ENCODE measurements around the gene VPS51.

DNA sequence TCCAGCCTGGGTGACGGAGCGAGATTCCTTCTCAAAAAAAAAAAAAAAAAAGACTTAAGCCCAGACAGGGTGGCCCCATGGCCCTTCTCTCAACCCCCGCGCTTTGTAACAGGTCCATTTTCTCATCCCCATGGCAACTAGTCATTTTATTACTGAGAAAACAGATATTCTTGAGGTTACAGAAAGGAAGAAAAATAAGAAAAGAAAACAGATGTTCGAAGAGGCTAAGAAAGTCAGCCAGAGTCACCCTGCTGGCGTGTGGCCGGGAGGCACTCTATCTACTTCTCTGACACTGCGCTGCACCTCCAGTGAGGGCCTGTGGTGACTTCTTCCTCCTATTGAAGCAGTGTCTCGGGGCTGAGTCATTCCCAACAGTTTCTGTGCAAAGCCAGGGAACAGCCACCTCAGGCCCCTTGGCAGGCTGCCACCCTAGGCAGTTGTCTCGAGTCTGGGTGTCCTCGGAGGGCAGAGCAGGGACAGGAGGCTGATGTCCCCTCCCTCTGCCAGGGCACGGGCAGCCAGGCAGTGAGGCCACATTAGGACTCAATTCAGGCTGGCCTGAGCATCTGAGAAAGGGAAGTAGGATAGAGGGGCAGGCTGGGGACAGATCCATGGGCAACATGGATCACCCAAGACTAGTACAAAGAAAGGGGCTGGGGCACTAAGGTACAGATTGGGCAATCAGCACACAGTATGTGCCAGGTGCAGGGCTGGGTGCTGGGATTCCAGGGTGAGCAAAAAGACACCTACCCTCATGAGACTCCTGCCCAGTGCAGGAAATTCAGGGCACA, 54.7 kb downstream of the VPS51 start:
- TF ChIP-seq, protein P1, sequence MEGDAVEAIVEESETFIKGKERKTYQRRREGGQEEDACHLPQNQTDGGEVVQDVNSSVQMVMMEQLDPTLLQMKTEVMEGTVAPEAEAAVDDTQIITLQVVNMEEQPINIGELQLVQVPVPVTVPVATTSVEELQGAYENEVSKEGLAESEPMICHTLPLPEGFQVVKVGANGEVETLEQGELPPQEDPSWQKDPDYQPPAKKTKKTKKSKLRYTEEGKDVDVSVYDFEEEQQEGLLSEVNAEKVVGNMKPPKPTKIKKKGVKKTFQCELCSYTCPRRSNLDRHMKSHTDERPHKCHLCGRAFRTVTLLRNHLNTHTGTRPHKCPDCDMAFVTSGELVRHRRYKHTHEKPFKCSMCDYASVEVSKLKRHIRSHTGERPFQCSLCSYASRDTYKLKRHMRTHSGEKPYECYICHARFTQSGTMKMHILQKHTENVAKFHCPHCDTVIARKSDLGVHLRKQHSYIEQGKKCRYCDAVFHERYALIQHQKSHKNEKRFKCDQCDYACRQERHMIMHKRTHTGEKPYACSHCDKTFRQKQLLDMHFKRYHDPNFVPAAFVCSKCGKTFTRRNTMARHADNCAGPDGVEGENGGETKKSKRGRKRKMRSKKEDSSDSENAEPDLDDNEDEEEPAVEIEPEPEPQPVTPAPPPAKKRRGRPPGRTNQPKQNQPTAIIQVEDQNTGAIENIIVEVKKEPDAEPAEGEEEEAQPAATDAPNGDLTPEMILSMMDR (IDR thresholded peaks at IDR 0.05) = no peak
- no peak for TF ChIP-seq POLR2AphosphoS5 (IDR thresholded peaks at IDR 0.05)
- TF ChIP-seq EP300 (IDR thresholded peaks at IDR 0.05) = no peak
- no peak for TF ChIP-seq POLR2A (IDR thresholded peaks at IDR 0.05)

Data from suprapubic skin (tissue), 4 donors.